Activated CD4-positive, CD25-positive, alpha-beta regulatory T cell treated with anti-CD3 and anti-CD28 coated beads, Interleukin-2, amount 50 U/mL, for 16 hours (primary cell): ENCODE data around the gene ADRA2A.

Source experiments
- DNase-seq: peaks from one replicate; pipeline ENCODE4 v3.0.0-alpha.2; 2020; ENCODE audit warnings: low read depth, low spot score

Gene ADRA2A

GRCh38 chr10:111083222-111084095, 6.6 kb downstream of the ADRA2A start:
- no peak for DNase-seq

- DNase-seq = no peak
Observed at GRCh38 chr10:111084366-111085255, 7.8 kb downstream of the ADRA2A start.

- no peak for DNase-seq
Observed at GRCh38 chr10:111085690-111086353, 9.0 kb downstream of the ADRA2A start.

- DNase-seq = no peak
Observed at GRCh38 chr10:111086574-111086973, 9.7 kb downstream of the ADRA2A start.

- DNase-seq = no peak
Observed at GRCh38 chr10:111087331-111087756, 10.5 kb downstream of the ADRA2A start.

- DNase-seq = no peak
Observed at GRCh38 chr10:111087968-111088505, 11.2 kb downstream of the ADRA2A start.

- DNase-seq = no peak
Observed at GRCh38 chr10:111089293-111089692, 12.5 kb downstream of the ADRA2A start.

GRCh38 chr10:111091833-111092232, 15.0 kb downstream of the ADRA2A start:
- DNase-seq = no peak

GRCh38 chr10:111093741-111094380, 17.0 kb downstream of the ADRA2A start:
- no peak for DNase-seq

GRCh38 chr10:111098679-111099437, 22.0 kb downstream of the ADRA2A start:
- DNase-seq = no peak

GRCh38 chr10:111100198-111100597, 23.4 kb downstream of the ADRA2A start:
- DNase-seq = no peak

- no peak for DNase-seq
Observed at GRCh38 chr10:111101796-111102195, 25.0 kb downstream of the ADRA2A start.

- DNase-seq = no peak
Observed at GRCh38 chr10:111102359-111102837, 25.6 kb downstream of the ADRA2A start.

- DNase-seq = no peak
Observed at GRCh38 chr10:111103196-111103840, 26.5 kb downstream of the ADRA2A start.

GRCh38 chr10:111104811-111105210, 28.0 kb downstream of the ADRA2A start:
- DNase-seq = no peak

GRCh38 chr10:111106081-111106480, 29.3 kb downstream of the ADRA2A start:
- DNase-seq = no peak

GRCh38 chr10:111107023-111107422, 30.2 kb downstream of the ADRA2A start:
- no peak for DNase-seq

- no peak for DNase-seq
Observed at GRCh38 chr10:111107846-111108245, 31.0 kb downstream of the ADRA2A start.

GRCh38 chr10:111108441-111108840, 31.6 kb downstream of the ADRA2A start:
- no peak for DNase-seq
